Activated naive CD4-positive, alpha-beta T cell treated with anti-CD3 and anti-CD28 coated beads, Interleukin-2, amount 50 U/mL, for 72 hours (primary cell): ENCODE data around the gene TUBB. TPM values are rescaled to one million over a fixed set of nuclear protein-coding genes. Genes with fewer than 3 reads are reported as not detected.
"Not testable (repeated sequence)": the region's sequence is repeated elsewhere in the genome, so short reads cannot be mapped to it uniquely, and the experiment has no call there.

Source experiments
- ATAC-seq, 2 donors: fragments of 150-1000 bp; cut with Tn5 transposase; 2 replicates each; pipeline ENCODE4 v1.10.0; 2021; ENCODE audit warnings: mild to moderate bottlenecking in 2 of 2, moderate library complexity in 2 of 2
- DNase-seq, 2 donors: peaks; one replicate each; pipeline ENCODE4 v3.0.0; 2021 to 2022; ENCODE audit warnings: low spot score in 2 of 2
- H3K27ac Mint-ChIP-seq, 2 donors: one replicate each; pipeline ENCODE4 v1.8.0; 2022; ENCODE audit warnings: mild to moderate bottlenecking in 2 of 2, mixed read lengths in 2 of 2
- H3K36me3 Mint-ChIP-seq, 2 donors: one replicate each; pipeline ENCODE4 v1.8.0; 2022; ENCODE audit warnings: mixed read lengths in 2 of 2
- H3K9me3 Mint-ChIP-seq, 2 donors: one replicate each; pipeline ENCODE4 v1.8.0; 2022; ENCODE audit warnings: mixed read lengths in 2 of 2
- total RNA-seq, 2 donors: library from RNA; stranded (reverse); gene quantifications; one replicate each; pipeline ENCODE4 v1.2.3, GENCODE V29; 2022

The TUBB gene
- total RNA-seq, 2 donors from 2014 or later: 1,507 to 1,783 TPM

DNA sequence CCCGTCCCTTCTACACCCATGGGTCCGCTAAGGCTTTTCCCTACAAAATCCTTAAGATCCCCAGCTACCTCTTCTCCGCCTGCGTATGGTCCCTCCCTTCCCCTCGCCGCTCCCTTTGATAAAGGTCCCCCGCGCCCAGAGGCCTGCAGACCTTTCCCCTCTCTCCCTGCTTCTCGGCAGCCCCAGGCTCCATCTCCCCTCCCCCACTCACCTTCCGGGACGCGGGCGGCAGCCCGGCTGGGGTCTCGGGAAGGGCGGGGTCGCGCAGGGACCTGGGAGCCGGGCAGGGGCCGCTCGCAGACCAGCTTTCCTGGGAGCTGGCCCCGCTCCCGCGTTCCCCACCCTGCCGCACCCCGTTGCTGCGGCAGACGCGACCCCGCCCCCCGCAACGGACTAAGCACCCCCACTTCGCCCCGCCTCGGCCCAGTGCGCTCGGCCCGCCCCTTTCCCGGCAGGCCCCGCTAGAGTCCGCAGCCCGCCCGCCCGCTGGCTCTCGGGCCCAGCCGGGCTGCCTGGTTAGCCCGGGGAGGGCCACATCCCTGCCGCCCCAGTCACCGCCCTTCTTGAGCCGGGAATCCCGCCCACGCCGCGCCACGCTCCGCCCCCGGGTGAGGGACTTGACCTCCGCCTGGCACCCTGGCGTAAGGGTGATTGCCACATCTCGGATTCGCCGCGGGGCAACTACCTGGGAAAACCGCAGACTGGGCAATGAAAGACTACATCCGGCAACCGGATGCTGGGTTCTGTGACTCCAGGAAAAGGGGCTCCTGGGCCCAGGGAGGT, 22.4 kb downstream of the TUBB start, which contains the start of gene FLOT1:
TSS of gene FLOT1 (minus strand) at position 372 of the 783 bp plus-strand sequence. CDS start 498 bp downstream, outside the sequence.
- Mint-ChIP-seq H3K9me3 (no peaks in the 10 kb centered on the region), H3K27ac (peak within 1 kb of the TSS; percentile 97 to 99), H3K36me3 (peaks cover 51 to 58% of the 10 kb centered on the region in 2 donors)
- ATAC-seq (peak; percentile 72 to 79), DNase-seq (peak; percentile 93 to 98)

- peak overlapping the region; percentile 95 to 97 for H3K27ac Mint-ChIP-seq
- ATAC-seq: peak; percentile 5 to 45
Measured at GRCh38 chr6:30743099-30744053, 23.2 kb downstream of the TUBB start.

GRCh38 chr6:30744054-30744805, 24.1 kb downstream of the TUBB start, which contains the start of gene IER3:
TSS of gene IER3 (minus strand) at chr6:30744547. CDS start at chr6:30744518, 29 bp downstream.
- ATAC-seq (peak; percentile 50 to 62), DNase-seq (peak; percentile 82 to 94)
- Mint-ChIP-seq H3K27ac (peak within 1 kb of the TSS; percentile 95 to 97), H3K9me3 (no peaks in the 10 kb centered on the region), H3K36me3 (peaks cover 41 to 43% of the 10 kb centered on the region in 2 donors)

More at GRCh38 chr6:30743099-30744053, 23.2 kb downstream of the TUBB start:
- DNase-seq: peak in 1 of 2 donors; percentile 52
- Mint-ChIP-seq H3K36me3 (peaks cover 49 to 51% of the 10 kb centered on the region in 2 donors), H3K9me3 (no peaks in the 10 kb centered on the region)

DNA sequence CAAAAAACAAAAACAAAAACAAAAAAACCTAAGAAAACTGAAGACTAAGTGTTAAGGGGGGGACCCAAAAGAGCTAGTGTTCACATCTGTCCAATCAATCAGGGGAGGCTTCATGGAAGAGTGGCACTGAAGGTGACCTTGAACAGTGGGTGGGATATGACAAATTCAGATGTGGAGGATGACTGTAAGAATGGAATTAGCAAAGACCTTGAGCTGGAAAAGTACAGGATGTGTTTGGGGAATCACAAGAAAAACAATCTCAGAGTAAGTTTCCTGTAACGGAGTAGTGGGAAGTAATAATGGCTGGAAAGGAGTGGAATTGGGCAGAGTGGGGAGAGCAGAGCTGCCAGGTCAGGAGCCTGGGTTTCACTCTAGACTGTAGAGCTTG, 27.1 kb downstream of the TUBB start:
- DNase-seq (no peak), ATAC-seq (no peak)
- Mint-ChIP-seq H3K27ac (no peak overlapping the region), H3K9me3 (no peaks in the 10 kb centered on the region), H3K36me3 (peaks cover 13 to 16% of the 10 kb centered on the region in 2 donors)

GRCh38 chr6:30747902-30748769, 28.0 kb downstream of the TUBB start:
- ATAC-seq (no peak), DNase-seq (no peak)
- H3K36me3 Mint-ChIP-seq: peaks cover 10 to 12% of the 10 kb centered on the region in 2 donors
- H3K9me3 Mint-ChIP-seq: no peaks in the 10 kb centered on the region
- no peak overlapping the region for H3K27ac Mint-ChIP-seq

DNA sequence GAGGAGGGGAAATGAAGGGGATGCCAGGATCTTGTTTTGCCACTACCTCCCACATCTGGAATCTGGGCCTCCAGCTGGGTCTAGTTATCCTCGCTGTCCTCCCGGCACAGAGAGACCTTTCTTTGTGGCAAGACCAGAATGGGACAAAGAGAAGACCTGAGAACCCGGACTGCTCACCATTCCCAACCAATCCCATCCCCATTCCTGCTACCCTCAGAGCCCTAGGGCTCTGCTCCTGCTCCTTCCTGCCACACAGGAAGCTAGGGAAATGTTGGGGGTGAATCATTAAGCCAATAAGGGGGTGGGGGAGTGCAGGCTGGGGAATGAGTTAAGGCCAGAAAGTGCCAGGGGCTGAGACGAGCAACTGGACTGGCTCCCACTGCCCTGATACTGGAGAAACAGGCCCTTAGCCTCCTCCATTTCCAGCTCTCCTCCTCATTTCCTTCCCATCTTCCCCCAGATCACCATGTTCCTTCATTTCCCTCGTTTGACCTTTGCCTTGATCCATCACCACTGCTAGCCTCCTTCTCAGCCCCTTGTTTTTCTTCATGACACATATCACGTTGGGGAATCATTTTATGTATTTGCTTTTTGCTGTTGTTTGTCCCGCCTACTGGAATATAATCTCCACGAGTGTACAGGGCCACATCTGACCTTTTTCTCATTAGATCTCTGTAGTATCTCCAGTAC, 28.8 kb downstream of the TUBB start:
- H3K27ac Mint-ChIP-seq: peak overlapping the region in 1 of 2 donors; percentile 14

DNA sequence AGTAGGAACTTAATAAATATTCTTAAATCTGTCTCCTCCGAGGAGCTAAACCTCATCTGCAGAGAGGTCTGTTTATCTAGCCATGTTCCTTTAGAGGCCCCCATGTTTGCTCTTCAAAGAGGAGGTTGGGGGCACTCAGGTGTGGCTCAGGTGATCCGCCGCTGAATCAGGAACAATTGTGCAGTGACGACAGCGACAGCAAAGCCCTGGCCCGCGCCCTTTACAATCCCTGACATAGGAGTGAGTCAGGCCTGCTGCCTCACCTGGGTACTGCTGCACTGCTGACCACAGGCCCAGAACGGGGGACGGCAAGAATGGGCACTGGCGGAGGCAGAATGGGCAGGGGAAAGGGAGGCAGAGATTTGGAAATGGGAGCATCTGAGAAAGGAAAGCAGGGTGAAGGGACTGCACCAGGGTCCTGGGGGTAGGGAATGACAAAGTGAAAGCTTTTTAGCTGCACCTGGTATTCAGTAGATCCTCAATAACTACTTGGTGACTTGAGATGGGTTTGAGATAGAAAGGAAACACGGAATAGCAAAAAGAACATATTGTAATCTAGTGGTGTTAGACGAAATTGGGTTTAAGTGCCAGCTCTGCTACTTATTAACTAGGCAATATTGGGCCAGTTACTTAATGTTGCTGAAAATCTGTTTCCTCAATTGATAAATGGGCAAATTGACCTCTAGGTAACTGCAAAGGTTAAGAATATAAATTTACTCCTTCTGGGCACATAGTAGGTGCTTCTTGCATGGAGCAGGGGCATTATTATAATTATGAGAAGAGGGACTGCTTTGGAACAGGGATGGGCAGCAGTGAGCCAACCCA, 29.6 kb downstream of the TUBB start:
- ATAC-seq: peak in 1 of 2 donors; percentile 49
- Mint-ChIP-seq H3K27ac (peak overlapping the region in 1 of 2 donors; percentile 14), H3K36me3 (no peaks in the 10 kb centered on the region), H3K9me3 (no peaks in the 10 kb centered on the region)
- DNase-seq: no peak

More for the DNA sequence above, 28.8 kb downstream of the TUBB start:
- ATAC-seq: no peak
- no peak for DNase-seq
- peaks cover 1 to 3% of the 10 kb centered on the region in 2 donors for H3K36me3 Mint-ChIP-seq
- no peaks in the 10 kb centered on the region for H3K9me3 Mint-ChIP-seq

DNA sequence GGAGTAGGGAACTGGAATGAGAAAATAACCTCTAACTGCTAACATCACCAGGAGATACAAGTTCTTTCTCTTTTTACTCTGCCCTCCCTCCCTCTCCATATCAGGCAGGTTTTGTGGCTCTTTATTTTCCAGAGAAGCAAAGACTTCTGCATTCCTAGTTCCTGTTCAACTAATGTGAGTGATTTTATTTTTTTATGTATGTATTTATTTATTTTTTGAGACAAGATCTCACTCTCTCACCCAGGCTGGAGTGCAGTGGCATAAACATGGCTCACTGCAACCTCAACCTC, 30.2 kb downstream of the TUBB start:
- no peaks in the 10 kb centered on the region for H3K36me3 Mint-ChIP-seq
- no peak for DNase-seq
- no peak for ATAC-seq
- H3K27ac Mint-ChIP-seq: no peak overlapping the region
- H3K9me3 Mint-ChIP-seq: no peaks in the 10 kb centered on the region

DNA sequence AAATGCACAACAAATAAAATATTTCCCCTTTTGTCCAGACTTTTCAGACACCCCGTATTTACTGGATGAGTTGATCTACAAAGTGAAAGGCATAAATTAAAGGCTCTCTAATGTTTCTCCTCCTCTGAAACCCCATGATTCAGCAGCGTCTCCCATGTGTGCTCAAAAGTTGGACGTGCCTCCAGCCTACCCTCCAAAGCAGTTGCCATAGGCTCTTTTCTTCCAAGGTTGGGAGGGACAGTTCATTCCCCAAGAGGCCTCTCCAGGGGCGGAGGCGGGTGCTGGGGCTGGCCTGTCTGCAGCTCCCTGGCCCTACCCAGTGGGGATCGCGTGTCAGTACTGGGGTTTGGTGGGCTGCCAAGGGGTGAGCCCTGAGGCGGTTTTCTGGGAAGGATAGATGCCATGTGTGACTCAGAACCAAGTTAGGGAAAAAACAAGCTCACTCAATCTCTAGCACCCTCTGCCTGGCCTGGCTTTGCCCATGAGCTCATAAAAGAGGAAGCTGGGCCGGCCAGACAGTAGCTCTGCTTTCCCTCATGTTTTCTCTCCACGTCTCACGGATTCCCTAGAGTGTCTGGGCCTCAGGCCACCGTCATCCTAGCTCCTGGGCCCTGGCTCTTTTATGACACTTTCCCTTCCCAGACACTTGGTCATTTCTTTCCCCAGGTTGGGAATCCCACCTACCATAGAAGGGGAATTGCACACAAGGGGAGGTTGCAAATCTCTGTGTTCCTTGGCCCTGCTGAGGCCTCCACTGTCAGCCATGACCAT, 32.2 kb downstream of the TUBB start:
- no peak for ATAC-seq
- H3K27ac Mint-ChIP-seq: peak overlapping the region; percentile 7 to 37
- no peak for DNase-seq

DNA sequence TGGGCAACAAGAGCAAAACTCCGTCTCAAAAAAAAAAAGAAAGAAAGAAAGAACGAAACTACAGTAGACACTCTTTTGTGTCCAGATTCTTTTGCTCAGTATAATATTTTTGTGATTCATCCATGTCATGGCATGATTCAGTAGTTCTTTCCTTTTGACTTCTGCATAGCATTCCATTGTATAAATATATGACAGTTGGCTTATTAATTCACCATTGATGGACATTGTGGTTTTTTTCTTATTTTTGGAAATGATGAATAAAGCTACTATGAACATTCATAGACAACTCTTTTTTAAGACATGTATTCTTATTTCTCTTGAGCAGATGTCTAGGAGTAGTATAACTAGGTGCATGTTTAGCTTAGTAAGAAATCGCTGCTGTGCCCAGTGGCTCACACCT, 34.5 kb downstream of the TUBB start:
- Mint-ChIP-seq H3K9me3 (no peaks in the 10 kb centered on the region), H3K36me3 (no peaks in the 10 kb centered on the region), H3K27ac (no peak overlapping the region)
- DNase-seq (no peak), ATAC-seq (peak; percentile 26 to 52)

More for the DNA sequence above, 32.2 kb downstream of the TUBB start:
- H3K9me3 Mint-ChIP-seq: no peaks in the 10 kb centered on the region
- H3K36me3 Mint-ChIP-seq: no peaks in the 10 kb centered on the region

DNA sequence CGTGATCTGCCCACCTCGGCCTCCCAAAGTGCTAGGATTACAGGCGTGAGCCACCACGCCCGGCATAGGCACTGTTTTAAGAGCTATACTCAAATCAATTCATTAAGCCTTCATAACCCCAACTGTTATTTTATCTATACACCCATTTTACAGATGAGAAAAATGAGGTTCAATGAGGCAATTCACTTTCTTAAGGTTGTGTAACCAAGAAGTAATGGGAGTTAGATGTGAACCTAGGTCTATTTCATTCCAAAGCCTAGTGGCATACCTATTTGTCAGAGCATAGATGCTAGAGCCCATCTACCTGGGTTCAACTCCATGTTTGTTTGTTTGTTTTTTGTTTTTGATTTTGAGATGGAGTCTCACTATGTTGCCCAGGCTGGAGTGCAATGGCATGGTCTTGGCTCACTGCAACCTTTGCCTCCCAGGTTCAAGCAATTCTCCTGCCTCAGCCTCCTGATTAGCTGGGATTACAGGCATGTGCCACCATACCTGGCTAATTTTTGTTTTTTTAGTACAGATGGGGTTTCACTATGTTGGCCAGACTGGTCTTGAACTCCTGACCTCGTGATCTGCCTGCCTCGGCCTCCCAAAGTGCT, 36.4 kb downstream of the TUBB start:
- DNase-seq, ATAC-seq, H3K9me3 Mint-ChIP-seq, H3K36me3 Mint-ChIP-seq, H3K27ac Mint-ChIP-seq: not testable (repeated sequence)

DNA sequence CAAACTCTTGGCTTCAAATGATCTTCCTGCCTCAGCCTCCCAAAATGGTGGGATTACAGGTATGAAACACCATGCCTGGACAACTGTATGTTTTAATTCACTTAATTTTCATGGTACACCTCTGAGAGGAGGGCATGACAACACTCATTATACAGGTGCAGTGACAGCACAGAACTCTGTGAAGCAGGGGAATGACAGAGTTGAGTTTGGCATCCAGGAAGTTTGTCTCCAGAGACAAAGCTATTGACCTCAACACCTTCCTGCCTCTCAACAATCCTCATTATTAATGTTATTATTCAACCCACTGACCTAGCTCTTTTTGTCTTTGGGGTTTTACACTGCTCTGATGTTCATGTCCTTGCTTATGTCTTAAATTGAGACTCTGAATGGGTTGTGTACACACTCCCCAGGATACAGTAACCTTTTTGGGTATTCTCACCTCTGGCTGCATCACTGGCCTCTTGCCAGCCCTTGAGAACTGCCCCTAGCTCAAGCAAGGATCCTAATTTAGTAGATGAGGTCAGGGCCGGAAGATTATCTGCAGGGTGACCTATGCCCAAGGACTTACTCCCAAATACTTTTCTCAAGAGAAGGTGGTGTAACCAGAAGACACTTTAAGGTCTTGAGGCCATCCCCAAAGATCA, 37.2 kb downstream of the TUBB start:
- Mint-ChIP-seq H3K9me3 (no peaks in the 10 kb centered on the region), H3K27ac (no peak overlapping the region), H3K36me3 (no peaks in the 10 kb centered on the region)
- no peak for DNase-seq
- ATAC-seq: no peak
